Measurements from ENCODE around the gene MCM8. TPM values are rescaled to one million over a fixed set of nuclear protein-coding genes. Genes with fewer than 3 reads are reported as not detected.

Gene MCM8
- total and polyA plus RNA-seq, 9 of the 15 experiments (the other 6 are each of a cell fraction or from before 2014, with no cell fraction given): 4.5 to 43.8 (median 25.4) TPM

DNA sequence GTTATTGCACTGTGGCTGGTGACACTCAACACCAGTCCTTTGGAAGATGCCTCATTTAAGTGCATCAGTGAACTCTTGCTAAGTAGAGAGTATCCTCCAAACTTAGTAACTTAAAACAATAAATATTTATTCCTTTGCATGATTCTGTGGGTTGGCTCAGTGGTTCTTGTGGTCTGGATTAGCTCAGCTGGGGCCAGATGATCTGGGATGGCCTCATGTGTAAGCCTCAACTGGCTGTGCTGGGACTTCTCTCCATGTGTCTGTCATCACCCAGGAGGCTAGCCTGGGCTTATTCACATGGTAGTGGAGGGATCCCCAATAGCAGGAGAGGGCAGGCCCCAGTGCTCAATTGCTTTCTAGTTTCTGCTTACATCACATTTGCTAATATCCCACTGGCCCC is 95.1 kb downstream of the MCM8 start:
- no peak for FAIRE-seq

GRCh38 chr20:6046432-6046831 is 96.0 kb downstream of the MCM8 start:
- in situ Hi-C loops (cut with MboI): no loop called here
- BruUV-seq (replicated peaks): no TSS peak

More for the DNA sequence above, 95.1 kb downstream of the MCM8 start:
- CTCF ChIA-PET (ENCODE audit: low intra/inter-chr PET ratio): no interaction called here
- peaks cover 0 to 10% of the 10 kb centered on the region in 2 experiments; a peak in 1 of 5 replicates for H3K4me1 ChIP-seq (replicated peaks in 1 of 2; ENCODE audit: control insufficient read depth in 2 of 2, insufficient read depth in 2 of 2, low read length in 2 of 2)
- in situ Hi-C loops (cut with MboI): no loop called here
- ATAC-seq (no peak), DNase-seq (ENCODE audit: extremely low read depth in 1 of 4, low spot score in 3 of 4) (no peak)
- no TSS peak for BruUV-seq (replicated peaks)
- H3K9me1 ChIP-seq (ENCODE audit: control insufficient read depth, insufficient read depth, low read length): no peaks in the 10 kb centered on the region
- no peaks in the 10 kb centered on the region for H3K79me2 ChIP-seq (ENCODE audit: control insufficient read depth, insufficient read depth, low read length)
- no peak overlapping the region for H2AFZ ChIP-seq (ENCODE audit: low read depth, low read length)
- intact Hi-C loops (cut with micrococcal nuclease): no loop called here
- H3K9ac ChIP-seq (ENCODE audit: insufficient read depth in 1 of 2, low read depth in 2 of 2, low read length in 2 of 2): no peak overlapping the region
- no peaks in the 10 kb centered on the region for H3K27me3 ChIP-seq (ENCODE audit: control insufficient read depth in 2 of 2, insufficient read depth in 2 of 2, low read length in 2 of 2)
- POLR2A ChIA-PET: interaction anchor here (0.6 kb wide), 1 partner anchor 11 kb away, joined by 3 read pairs; no protein-coding TSS in a partner anchor
- H3K36me3 ChIP-seq (ENCODE audit: control insufficient read depth, insufficient read depth, low read length): peaks cover 5% of the 10 kb centered on the region; the same call in 2 of the 3 replicates
- TF ChIP-seq MCM3 (IDR thresholded peaks at IDR 0.05) (no peak), BCL6 (CRISPR knock-in tag; IDR thresholded peaks at IDR 0.05) (no peak), PHB2 (IDR thresholded peaks at IDR 0.05; ENCODE audit: low read depth) (no peak), ZNF445 (CRISPR knock-in tag; IDR thresholded peaks at IDR 0.05; ENCODE audit: low read depth) (no peak)
- H3K4me3 ChIP-seq: no peak overlapping the region
- no peak overlapping the region for H3K27ac ChIP-seq (ENCODE audit: extremely low read depth, low read depth, low read length)
- no peaks in the 10 kb centered on the region for H4K20me1 ChIP-seq (replicated peaks; ENCODE audit: control insufficient read depth, insufficient read depth, low read length)
- H3K4me2 ChIP-seq (ENCODE audit: insufficient read depth, low read length): no peak overlapping the region
- no peaks in the 10 kb centered on the region for H3K9me3 ChIP-seq (replicated peaks; ENCODE audit: control insufficient read depth, insufficient read depth, low read depth, low read length)

More at GRCh38 chr20:6046432-6046831, 96.0 kb downstream of the MCM8 start:
- TF ChIP-seq ZNF184 (CRISPR knock-in tag; IDR thresholded peaks at IDR 0.05): no peak
- ChIA-PET POLR2A (interaction anchor here (0.6 kb wide), 1 partner anchor 12 kb away, joined by 3 read pairs; no protein-coding TSS in a partner anchor), CTCF (ENCODE audit: low intra/inter-chr PET ratio) (no interaction called here)
- no peak overlapping the region for H3K9ac ChIP-seq (ENCODE audit: insufficient read depth in 1 of 2, low read depth in 2 of 2, low read length in 2 of 2)
- H3K9me3 ChIP-seq (replicated peaks; ENCODE audit: control insufficient read depth, insufficient read depth, low read depth, low read length): no peaks in the 10 kb centered on the region
- H3K4me2 ChIP-seq (ENCODE audit: insufficient read depth, low read length): no peak overlapping the region
- ATAC-seq: no peak
- H3K4me1 ChIP-seq (replicated peaks in 1 of 2; ENCODE audit: control insufficient read depth in 2 of 2, insufficient read depth in 2 of 2, low read length in 2 of 2): peaks cover 0 to 8% of the 10 kb centered on the region in 2 experiments; a peak in 1 of 5 replicates
- intact Hi-C loops (cut with micrococcal nuclease): no loop called here
- no peaks in the 10 kb centered on the region for H3K9me1 ChIP-seq (ENCODE audit: control insufficient read depth, insufficient read depth, low read length)
- H3K27me3 ChIP-seq (ENCODE audit: control insufficient read depth in 2 of 2, insufficient read depth in 2 of 2, low read length in 2 of 2): no peaks in the 10 kb centered on the region
- H2AFZ ChIP-seq (ENCODE audit: low read depth, low read length): no peak overlapping the region
- FAIRE-seq: no peak
- no peaks in the 10 kb centered on the region for H4K20me1 ChIP-seq (replicated peaks; ENCODE audit: control insufficient read depth, insufficient read depth, low read length)
- no peak overlapping the region for H3K4me3 ChIP-seq
- no peak for DNase-seq (ENCODE audit: extremely low read depth in 1 of 4, low spot score in 3 of 4)
- H3K79me2 ChIP-seq (ENCODE audit: control insufficient read depth, insufficient read depth, low read length): no peaks in the 10 kb centered on the region
- 36% methylated on average over 1 of the region's 1 CpG for WGBS (ENCODE audit: insufficient coverage, low coverage, missing lambda C conversion rate)
- H3K36me3 ChIP-seq (ENCODE audit: control insufficient read depth, insufficient read depth, low read length): peaks cover 3% of the 10 kb centered on the region; the same call in 1 of the 3 replicates
- H3K27ac ChIP-seq (ENCODE audit: extremely low read depth, low read depth, low read length): no peak overlapping the region
